Endodermal cell (in vitro differentiated cells): Measurements from ENCODE around the gene USP49. TPM values are rescaled to one million over a fixed set of nuclear protein-coding genes. Genes with fewer than 3 reads are reported as not detected.
A peak's percentile ranks its signal among the peaks of the same experiment; 100 is the strongest.

Experiments used
- DNase-seq: peaks from one replicate; pipeline ENCODE4 v3.0.0-alpha.2; 2017
- H3K27ac ChIP-seq: 2 replicates; pipeline ENCODE4 v1.5.1; 2013; ENCODE audit warnings: mild to moderate bottlenecking, low read depth, low read length, moderate library complexity
- H3K27me3 ChIP-seq: 2 replicates; pipeline ENCODE4 v1.6.1; 2013; ENCODE audit warnings: mild to moderate bottlenecking, low read length, moderate library complexity; ENCODE audit not compliant: insufficient read depth, control insufficient read depth, poor library complexity, severe bottlenecking
- H3K36me3 ChIP-seq: 2 replicates; pipeline ENCODE4 v1.7.0; 2013; ENCODE audit warnings: mild to moderate bottlenecking, low read length, moderate library complexity; ENCODE audit not compliant: control insufficient read depth, insufficient read depth
- H3K4me1 ChIP-seq: one replicate; pipeline ENCODE4 v1.7.0; 2013; ENCODE audit warnings: low read length; ENCODE audit not compliant: control insufficient read depth, insufficient read depth
- H3K4me3 ChIP-seq: 2 replicates; pipeline ENCODE4 v1.5.1; 2013; ENCODE audit warnings: mild to moderate bottlenecking, low read length, moderate library complexity
- H3K9ac ChIP-seq: 2 replicates; pipeline ENCODE4 v1.6.1; 2013; ENCODE audit warnings: mild to moderate bottlenecking, low read length, moderate library complexity; ENCODE audit not compliant: poor library complexity, severe bottlenecking; ENCODE audit errors: extremely low read depth
- H3K9me3 ChIP-seq: 2 replicates; pipeline ENCODE4 v1.6.1; 2013; ENCODE audit warnings: mild to moderate bottlenecking, low read length, moderate library complexity; ENCODE audit not compliant: control insufficient read depth
- H3K27ac Mint-ChIP-seq: 2 replicates; pipeline ENCODE4 v1.8.0; 2020; ENCODE audit warnings: mixed read lengths
- H3K27me3 Mint-ChIP-seq: 2 replicates; pipeline ENCODE4 v1.8.0; 2021; ENCODE audit warnings: mild to moderate bottlenecking, mixed read lengths; ENCODE audit not compliant: insufficient read depth
- H3K36me3 Mint-ChIP-seq: 2 replicates; pipeline ENCODE4 v1.8.0; 2020; ENCODE audit warnings: low read depth, mixed read lengths
- H3K4me1 Mint-ChIP-seq: 2 replicates; pipeline ENCODE4 v1.8.0; 2020; ENCODE audit warnings: mixed read lengths
- H3K4me3 Mint-ChIP-seq: 2 replicates; pipeline ENCODE4 v1.8.0; 2020; ENCODE audit warnings: mild to moderate bottlenecking, moderate library complexity, mixed read lengths
- H3K9me3 Mint-ChIP-seq: 2 replicates; pipeline ENCODE4 v1.8.0; 2020; ENCODE audit warnings: mild to moderate bottlenecking, mixed read lengths
- CTCF ChIP-seq: fragments of 200-600 bp; sonication (generic); conservative IDR thresholded peaks from 2 replicates; pipeline ENCODE4 v1.5.0; 2021; ENCODE audit warnings: antibody characterized with exemption, mild to moderate bottlenecking
- WGBS, 2 experiments: methylation state at CpG; one replicate each; pipeline versions ENCODE4 v1.1.5 to v1.1.7; 2013; ENCODE audit warnings: missing lambda C conversion rate in 2 of 2, mixed read lengths in 1 of 2; ENCODE audit not compliant: insufficient coverage in 1 of 2, insufficient read length in 1 of 2; 5-methylcytosine and 5-hydroxymethylcytosine counted together
- total RNA-seq, 2 donors: library from RNA; stranded (reverse); fragmentation: NEBNext Ultra II Directional in 1 of 2; extraction: Animal tissue kit (Norgen Biotek cat#: 25700) in 1 of 2; gene quantifications; 2 replicates in 1 of 2; 3 replicates in 1 of 2; pipeline ENCODE4 v1.2.1, GENCODE V29; 2021

USP49 gene
- total RNA-seq, 2 donors from 2014 or later, result 14.0 to 18.9 TPM

- Histone ChIP-seq H3K4me1 (peaks cover 3% of the 10 kb centered on the region), H3K36me3 (peaks cover 13% of the 10 kb centered on the region), H3K27me3 (no peaks in the 10 kb centered on the region), H3K9ac (no peak overlapping the region), H3K4me3 (peak overlapping the region; percentile 85), H3K27ac (no peak overlapping the region), H3K9me3 (no peaks in the 10 kb centered on the region)
- DNase-seq, result peak; percentile 80
- peaks cover 24% of the 10 kb centered on the region for H3K4me1 Mint-ChIP-seq
- peaks cover 16% of the 10 kb centered on the region for H3K27me3 Mint-ChIP-seq
- TF ChIP-seq CTCF, result no peak
- 12 to 30% methylated on average over 9 to 27 of the region's 27 CpGs for WGBS, 2 experiments
- no peaks in the 10 kb centered on the region for H3K9me3 Mint-ChIP-seq
- H3K36me3 Mint-ChIP-seq, result no peaks in the 10 kb centered on the region
- no peak overlapping the region for H3K27ac Mint-ChIP-seq
- peak overlapping the region; percentile 69 for H3K4me3 Mint-ChIP-seq
Measured at GRCh38 chr6:41939848-41940758, 44.9 kb upstream of the USP49 start.

- Histone ChIP-seq H3K27ac (no peak overlapping the region), H3K9me3 (no peaks in the 10 kb centered on the region), H3K9ac (no peak overlapping the region), H3K4me3 (peak overlapping the region; percentile 85), H3K4me1 (peaks cover 3% of the 10 kb centered on the region), H3K27me3 (no peaks in the 10 kb centered on the region), H3K36me3 (peaks cover 21% of the 10 kb centered on the region)
- TF ChIP-seq CTCF, result no peak
- H3K4me1 Mint-ChIP-seq, result peaks cover 24% of the 10 kb centered on the region
- 10 to 33% methylated on average over 2 to 11 of the region's 11 CpGs for WGBS, 2 experiments
- H3K27ac Mint-ChIP-seq, result peak overlapping the region; percentile 11
- DNase-seq, result peak; percentile 92
- H3K27me3 Mint-ChIP-seq, result peaks cover 14% of the 10 kb centered on the region
- H3K9me3 Mint-ChIP-seq, result no peaks in the 10 kb centered on the region
- H3K36me3 Mint-ChIP-seq, result peaks cover 5% of the 10 kb centered on the region
- peak overlapping the region; percentile 69 for H3K4me3 Mint-ChIP-seq
Measured at GRCh38 chr6:41939176-41939847, 44.1 kb upstream of the USP49 start.

GRCh38 chr6:41938590-41939175 is 43.5 kb upstream of the USP49 start:
- H3K4me3 ChIP-seq, result no peak overlapping the region
- no peaks in the 10 kb centered on the region for H3K9me3 Mint-ChIP-seq
- H3K4me3 Mint-ChIP-seq, result no peak overlapping the region
- H3K4me1 Mint-ChIP-seq, result peaks cover 24% of the 10 kb centered on the region
- H3K4me1 ChIP-seq, result peaks cover 3% of the 10 kb centered on the region
- TF ChIP-seq CTCF, result no peak
- peak overlapping the region; percentile 11 for H3K27ac Mint-ChIP-seq
- peaks cover 14% of the 10 kb centered on the region for H3K27me3 Mint-ChIP-seq
- WGBS, 2 experiments, result 78 to 82% methylated on average over 4 to 5 of the region's 5 CpGs
- H3K27me3 ChIP-seq, result no peaks in the 10 kb centered on the region
- H3K36me3 ChIP-seq, result peaks cover 26% of the 10 kb centered on the region
- H3K9me3 ChIP-seq, result no peaks in the 10 kb centered on the region
- H3K27ac ChIP-seq, result no peak overlapping the region
- H3K36me3 Mint-ChIP-seq, result peaks cover 10% of the 10 kb centered on the region
- DNase-seq, result peak; percentile 50
- H3K9ac ChIP-seq, result no peak overlapping the region
